ENCODE data around the gene HABP4. TPM values are rescaled to one million over a fixed set of nuclear protein-coding genes. Genes with fewer than 3 reads are reported as not detected.

HABP4 gene, protein sequence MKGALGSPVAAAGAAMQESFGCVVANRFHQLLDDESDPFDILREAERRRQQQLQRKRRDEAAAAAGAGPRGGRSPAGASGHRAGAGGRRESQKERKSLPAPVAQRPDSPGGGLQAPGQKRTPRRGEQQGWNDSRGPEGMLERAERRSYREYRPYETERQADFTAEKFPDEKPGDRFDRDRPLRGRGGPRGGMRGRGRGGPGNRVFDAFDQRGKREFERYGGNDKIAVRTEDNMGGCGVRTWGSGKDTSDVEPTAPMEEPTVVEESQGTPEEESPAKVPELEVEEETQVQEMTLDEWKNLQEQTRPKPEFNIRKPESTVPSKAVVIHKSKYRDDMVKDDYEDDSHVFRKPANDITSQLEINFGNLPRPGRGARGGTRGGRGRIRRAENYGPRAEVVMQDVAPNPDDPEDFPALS
- polyA plus RNA-seq (2013, experiment 1 of 2; ENCODE audit: insufficient read length): 13.5 TPM
- polyA plus RNA-seq (2013, experiment 2 of 2; ENCODE audit: insufficient read length): 19.3 TPM

GRCh38 chr9:96449845-96450612 lies at the start of gene HABP4:
HABP4 (plus strand) TSS chr9:96450169; CDS start chr9:96450280, 111 bp downstream.
- DNase-seq: peak; percentile 94

- no peak for DNase-seq
Measured at GRCh38 chr9:96408409-96409280, 41.3 kb upstream of the HABP4 start.

GRCh38 chr9:96411129-96411838 lies 38.7 kb upstream of the HABP4 start:
- DNase-seq: no peak

- DNase-seq: no peak
Measured at GRCh38 chr9:96412174-96412913, 37.6 kb upstream of the HABP4 start.

- DNase-seq: no peak
Measured at GRCh38 chr9:96413302-96414221, 36.4 kb upstream of the HABP4 start.

DNA sequence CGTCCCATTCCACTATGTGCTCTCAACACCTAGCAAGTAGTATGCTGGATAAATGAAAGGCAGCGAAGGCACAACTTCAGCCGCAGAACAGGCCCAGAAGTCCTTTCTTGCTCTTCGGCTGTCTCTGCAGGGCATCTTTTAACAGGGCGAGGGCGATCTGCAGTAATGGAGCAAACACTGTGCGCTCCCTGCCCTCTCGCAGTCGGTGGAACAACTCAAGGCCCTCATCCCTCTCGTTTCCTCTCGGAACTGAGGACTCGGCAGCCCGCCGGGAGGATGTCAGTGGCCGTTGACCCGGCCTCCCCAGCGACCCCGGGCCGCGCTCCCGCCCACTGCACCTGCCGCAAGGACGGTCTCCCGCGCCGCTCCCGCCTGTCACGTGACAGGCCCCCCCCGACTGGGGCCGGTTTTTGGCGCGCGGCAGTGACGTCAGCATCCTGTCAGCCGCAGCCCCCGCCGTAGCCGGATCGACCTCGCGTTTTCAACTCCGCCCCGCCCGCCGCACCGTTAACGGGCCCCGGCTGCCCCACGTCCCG lies 32.9 kb upstream of the HABP4 start:
- DNase-seq: peak; percentile 78

- DNase-seq: no peak
Measured at GRCh38 chr9:96417661-96418082, 32.3 kb upstream of the HABP4 start.

DNA sequence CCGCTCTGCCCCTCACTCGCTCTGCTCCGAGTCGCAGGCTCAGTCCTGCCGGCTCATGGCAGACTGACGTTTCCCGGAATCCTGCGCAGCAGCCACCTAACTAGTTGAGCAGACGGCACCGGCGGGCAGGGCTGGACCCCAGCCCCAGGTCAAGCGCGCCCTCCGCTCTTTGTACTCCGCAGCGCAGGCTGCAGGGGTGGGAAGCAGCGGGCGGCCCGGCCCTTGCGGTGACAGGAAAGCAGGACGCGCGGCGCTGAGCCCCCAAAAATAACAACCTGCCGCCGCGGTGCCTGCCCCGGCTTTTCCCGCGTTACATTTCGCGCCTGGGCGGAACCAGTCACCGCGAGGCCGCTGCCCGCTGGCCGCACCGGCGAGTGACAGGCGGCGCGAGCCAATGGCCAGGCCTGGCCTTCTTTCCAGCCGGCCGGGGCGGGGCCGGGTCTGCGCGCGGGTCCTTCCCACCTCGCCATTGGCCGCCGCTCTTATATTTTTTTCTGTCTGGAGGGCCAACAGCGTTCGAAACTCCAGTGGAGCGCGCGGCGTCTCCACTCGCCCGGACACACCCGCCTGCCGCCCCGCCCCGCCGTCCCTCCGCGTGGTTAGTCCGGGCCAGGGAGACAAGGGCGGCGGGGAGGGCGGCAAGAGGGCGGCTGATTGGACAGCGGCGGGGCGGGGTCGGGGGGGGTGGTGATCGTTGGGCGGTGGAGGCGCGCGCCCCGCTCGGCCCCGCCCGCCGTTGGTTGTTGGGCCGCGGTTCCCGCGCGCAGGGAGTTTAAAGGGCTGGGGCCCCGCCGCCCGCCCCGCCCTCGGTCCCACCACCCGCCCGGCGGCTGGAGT lies 31.7 kb upstream of the HABP4 start, which contains the start of gene ZNF367:
ZNF367 (minus strand) TSS at position 288 of the 837 bp plus-strand sequence. CDS start 338 bp downstream, outside the sequence.
- DNase-seq: peak; percentile 98

DNA sequence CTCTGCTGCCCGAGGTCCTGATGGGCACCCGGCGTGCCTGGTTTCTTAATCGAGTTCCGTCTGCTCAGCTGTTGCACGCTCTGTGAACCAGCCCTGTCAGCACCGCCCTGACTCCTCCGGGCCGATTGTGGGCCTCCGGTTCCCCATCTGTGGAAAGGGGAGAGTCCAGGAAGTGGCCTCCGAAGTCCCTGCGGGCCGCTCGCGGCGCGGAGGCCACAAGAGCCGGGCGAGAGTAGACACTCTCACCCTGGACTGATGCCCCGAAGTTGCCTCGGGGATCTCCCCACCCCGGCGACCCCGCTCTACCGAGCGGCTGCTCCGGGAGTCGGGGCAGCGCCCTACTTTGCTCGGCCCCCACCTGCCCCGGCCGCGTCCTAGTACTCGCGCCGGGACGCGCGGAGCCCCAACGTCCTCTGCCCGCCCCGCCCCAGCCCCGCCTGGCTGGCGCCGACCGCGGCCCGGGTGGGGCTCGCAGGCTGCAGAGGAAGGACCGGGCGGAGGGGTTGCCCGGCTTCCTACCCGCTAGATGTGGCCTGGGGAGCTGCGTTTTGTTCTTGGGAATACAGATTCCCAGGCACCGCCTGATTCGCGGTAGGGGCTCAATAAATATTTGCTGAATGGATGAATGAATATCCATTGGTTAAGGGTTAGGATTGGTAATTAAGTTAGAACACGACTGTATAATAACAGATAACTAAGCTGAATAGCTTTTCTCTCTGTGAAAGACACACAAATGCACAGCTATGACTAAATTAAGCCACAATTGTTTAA lies 30.9 kb upstream of the HABP4 start:
- DNase-seq: peak; percentile 66

- DNase-seq: no peak
Measured at GRCh38 chr9:96419691-96419969, 30.3 kb upstream of the HABP4 start.

DNA sequence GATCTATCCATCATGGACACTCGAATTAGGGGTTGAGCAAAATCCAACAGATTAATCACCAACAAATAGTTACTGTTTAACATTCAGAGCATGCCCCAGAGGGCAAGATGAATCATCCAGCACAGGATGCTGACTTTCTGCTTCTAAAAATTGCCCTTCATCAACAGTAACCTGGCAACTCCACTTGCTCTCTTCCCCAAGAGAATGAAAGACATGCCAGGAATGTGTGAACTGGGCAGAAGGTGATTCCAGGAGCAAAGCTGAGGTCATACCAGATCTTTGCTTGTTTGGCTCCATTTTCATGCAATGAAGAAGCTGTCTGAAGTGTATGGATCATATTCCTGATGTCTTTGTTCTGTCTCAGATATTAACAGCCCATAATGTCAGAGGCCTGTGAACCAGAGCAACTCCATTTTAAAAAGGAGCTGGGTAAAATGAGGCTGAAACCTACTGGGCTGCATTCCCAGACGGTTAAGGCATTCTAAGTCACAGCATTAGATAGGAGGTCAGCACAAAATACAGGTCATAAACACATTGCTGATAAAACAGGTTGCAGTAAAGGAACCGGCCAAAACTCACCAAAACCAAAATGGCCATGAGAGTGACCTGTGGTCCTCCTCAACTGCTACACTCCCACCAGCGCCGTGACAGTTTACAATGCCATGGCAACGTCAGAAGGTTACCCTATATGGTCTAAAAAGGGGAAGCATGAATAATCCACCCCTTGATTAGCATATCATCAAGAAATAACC lies 29.3 kb upstream of the HABP4 start:
- peak; percentile 96 for DNase-seq

DNA sequence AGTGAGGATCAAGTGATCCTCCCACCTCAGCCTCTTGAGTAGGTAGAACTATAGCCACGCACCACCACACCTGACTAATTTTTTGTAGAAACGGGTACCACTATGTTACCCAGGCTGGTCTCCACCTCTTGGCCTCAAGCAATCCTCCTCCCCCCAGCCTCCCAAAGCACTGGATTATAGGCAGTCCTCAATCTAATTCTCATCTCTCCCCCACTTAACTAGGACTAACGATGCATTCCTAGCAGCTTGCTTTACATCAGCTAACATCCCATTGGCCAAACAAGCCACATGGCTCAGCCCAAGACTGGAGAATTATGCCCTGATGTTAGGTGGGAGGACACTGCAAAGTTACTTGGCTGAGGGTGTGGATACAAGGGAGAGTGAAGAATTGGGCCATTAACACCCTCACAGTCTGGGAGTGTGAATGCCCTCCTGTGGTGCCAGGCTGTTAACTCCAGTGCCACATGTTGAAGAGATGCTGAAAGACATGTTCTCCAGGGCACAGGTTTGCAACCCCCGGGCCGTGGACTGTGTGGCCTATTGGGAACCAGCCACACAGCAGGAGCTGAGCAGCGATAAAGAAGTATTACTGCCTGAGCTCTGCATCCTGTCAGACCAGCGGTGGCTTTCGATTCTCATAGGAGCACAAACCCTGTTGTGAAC lies 26.5 kb upstream of the HABP4 start:
- no peak for DNase-seq

- DNase-seq: no peak
Measured at GRCh38 chr9:96423985-96424336, 26.0 kb upstream of the HABP4 start.

GRCh38 chr9:96425500-96426169 lies 24.3 kb upstream of the HABP4 start:
- no peak for DNase-seq

DNA sequence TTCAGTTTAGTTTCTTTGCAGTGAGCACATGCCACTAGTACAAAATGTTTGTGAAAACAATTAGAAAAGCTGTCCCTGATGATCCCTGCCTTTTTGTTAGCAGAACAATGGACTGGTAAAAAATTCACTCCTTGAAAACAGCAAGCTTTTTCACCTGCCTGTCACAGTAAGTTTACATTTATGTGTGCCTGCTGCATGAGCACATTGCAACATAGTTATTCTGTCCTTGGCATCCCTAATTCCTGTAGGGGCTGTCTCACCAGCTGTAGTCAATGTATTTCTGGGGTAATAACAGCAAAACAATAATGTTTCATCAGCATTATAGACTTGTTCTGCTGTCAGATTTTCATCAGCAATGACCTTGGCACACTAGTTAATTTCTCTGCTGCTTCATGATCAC lies 20.2 kb upstream of the HABP4 start:
- no peak for DNase-seq

- DNase-seq: no peak
Measured at GRCh38 chr9:96430377-96430776, 19.6 kb upstream of the HABP4 start.

All from fibroblast of skin of back (primary cell).